ENCODE results near the gene DEUP1.
"Not testable (repeated sequence)": the region's sequence is repeated elsewhere in the genome, so short reads cannot be mapped to it uniquely, and the experiment has no call there.

DEUP1 gene

GRCh38 chr11:93396316-93396715, 65.8 kb downstream of the DEUP1 start:
- no peak for DNase-seq
- no peak overlapping the region for H3K4me3 Mint-ChIP-seq
- H3K4me1 Mint-ChIP-seq, result peaks cover 13% of the 10 kb centered on the region
- no peak overlapping the region for H3K27ac Mint-ChIP-seq
- peaks cover 5% of the 10 kb centered on the region for H3K36me3 Mint-ChIP-seq (ENCODE audit: low read depth)
- no peaks in the 10 kb centered on the region for H3K27me3 Mint-ChIP-seq (ENCODE audit: low read depth, poor library complexity)
- peaks cover 5% of the 10 kb centered on the region for H3K9me3 Mint-ChIP-seq
- TF ChIP-seq CTCF (IDR thresholded peaks at IDR 0.05), result no peak

GRCh38 chr11:93403930-93404329, 73.4 kb downstream of the DEUP1 start:
- Mint-ChIP-seq H3K27me3 (ENCODE audit: low read depth, poor library complexity) (no peaks in the 10 kb centered on the region), H3K36me3 (ENCODE audit: low read depth) (peaks cover 5% of the 10 kb centered on the region), H3K27ac (no peak overlapping the region), H3K4me1 (no peaks in the 10 kb centered on the region), H3K4me3 (no peak overlapping the region), H3K9me3 (peaks cover 9% of the 10 kb centered on the region)
- no peak for DNase-seq
- no peak for TF ChIP-seq CTCF (IDR thresholded peaks at IDR 0.05)

GRCh38 chr11:93407777-93408401, 77.3 kb downstream of the DEUP1 start:
- TF ChIP-seq CTCF (IDR thresholded peaks at IDR 0.05), result no peak
- no peaks in the 10 kb centered on the region for H3K9me3 Mint-ChIP-seq

GRCh38 chr11:93410441-93410840, 79.9 kb downstream of the DEUP1 start:
- no peak for TF ChIP-seq CTCF (IDR thresholded peaks at IDR 0.05)
- no peaks in the 10 kb centered on the region for H3K4me1 Mint-ChIP-seq
- no peak overlapping the region for H3K4me3 Mint-ChIP-seq
- no peaks in the 10 kb centered on the region for H3K9me3 Mint-ChIP-seq
- H3K27ac Mint-ChIP-seq, result no peak overlapping the region
- no peaks in the 10 kb centered on the region for H3K27me3 Mint-ChIP-seq (ENCODE audit: low read depth, poor library complexity)
- DNase-seq, result no peak
- H3K36me3 Mint-ChIP-seq (ENCODE audit: low read depth), result no peaks in the 10 kb centered on the region

More at GRCh38 chr11:93407777-93408401, 77.3 kb downstream of the DEUP1 start:
- no peak for DNase-seq
- no peak overlapping the region for H3K4me3 Mint-ChIP-seq
- H3K4me1 Mint-ChIP-seq, result no peaks in the 10 kb centered on the region
- no peaks in the 10 kb centered on the region for H3K36me3 Mint-ChIP-seq (ENCODE audit: low read depth)
- H3K27ac Mint-ChIP-seq, result no peak overlapping the region
- H3K27me3 Mint-ChIP-seq (ENCODE audit: low read depth, poor library complexity), result no peaks in the 10 kb centered on the region

GRCh38 chr11:93411705-93412104, 81.2 kb downstream of the DEUP1 start:
- DNase-seq, result no peak
- Mint-ChIP-seq H3K36me3 (ENCODE audit: low read depth) (peaks cover 5% of the 10 kb centered on the region), H3K9me3 (peaks cover 7% of the 10 kb centered on the region), H3K4me1 (no peaks in the 10 kb centered on the region), H3K4me3 (no peak overlapping the region), H3K27ac (peak overlapping the region; percentile 80), H3K27me3 (ENCODE audit: low read depth, poor library complexity) (no peaks in the 10 kb centered on the region)
- no peak for TF ChIP-seq CTCF (IDR thresholded peaks at IDR 0.05)

- no peaks in the 10 kb centered on the region for H3K36me3 Mint-ChIP-seq (ENCODE audit: low read depth)
- peaks cover 7% of the 10 kb centered on the region for H3K27me3 Mint-ChIP-seq (ENCODE audit: low read depth, poor library complexity)
- H3K4me1 Mint-ChIP-seq, result peaks cover 5% of the 10 kb centered on the region
- no peak for TF ChIP-seq CTCF (IDR thresholded peaks at IDR 0.05)
- H3K27ac Mint-ChIP-seq, result no peak overlapping the region
- no peak for DNase-seq
- H3K9me3 Mint-ChIP-seq, result peaks cover 10% of the 10 kb centered on the region
- H3K4me3 Mint-ChIP-seq, result no peak overlapping the region
Measured at GRCh38 chr11:93432247-93432646, 101.7 kb downstream of the DEUP1 start.

- H3K27me3 Mint-ChIP-seq (ENCODE audit: low read depth, poor library complexity); H3K4me3 Mint-ChIP-seq; DNase-seq; H3K27ac Mint-ChIP-seq: not testable (repeated sequence)
- peaks cover 25% of the 10 kb centered on the region for H3K36me3 Mint-ChIP-seq (ENCODE audit: low read depth)
- H3K9me3 Mint-ChIP-seq, result peaks cover 49% of the 10 kb centered on the region
- peaks cover 12% of the 10 kb centered on the region for H3K4me1 Mint-ChIP-seq
Measured at GRCh38 chr11:93443232-93443631, 112.7 kb downstream of the DEUP1 start.

All from nephron progenitor cell (in vitro differentiated cells).